Suprapubic skin (tissue), 3 donors: Measurements from ENCODE around the gene BAHD1.

Experiments used
- CTCF ChIP-seq, 2 donors: fragments of 200-600 bp in 1 of 2; fragments of 450-650 bp in 1 of 2; sonication (generic) in 1 of 2; IDR thresholded peaks; one replicate each; pipeline ENCODE4 v1.5.1; 2016 to 2019; ENCODE audit warnings: antibody characterized with exemption in 2 of 2, mild to moderate bottlenecking in 1 of 2, moderate library complexity in 1 of 2
- EP300 ChIP-seq: sonication (generic); formaldehyde crosslinking; IDR thresholded peaks from one replicate; pipeline ENCODE4 v1.6.1; 2017; ENCODE audit warnings: antibody characterized with exemption
- POLR2A ChIP-seq, 2 donors: fragments of 450-650 bp; IDR thresholded peaks; one replicate each; pipeline ENCODE4 v1.6.1; 2017; ENCODE audit warnings: antibody characterized with exemption in 2 of 2, mild to moderate bottlenecking in 2 of 2, moderate library complexity in 2 of 2

GRCh38 chr15:40489274-40490175 is 48.8 kb downstream of the BAHD1 start:
- no peak for TF ChIP-seq CTCF (IDR thresholded peaks at IDR 0.05)
- no peak for TF ChIP-seq POLR2A (IDR thresholded peaks at IDR 0.05)
- no peak for TF ChIP-seq EP300
